Measurements from ENCODE around the gene FAM184A.

The FAM184A gene

GRCh38 chr6:118918329-118918725 lies 160.1 kb downstream of the FAM184A start:
- no peak for TF ChIP-seq CTCF (IDR thresholded peaks at IDR 0.05; ENCODE audit: borderline replicate concordance, insufficient read depth, low read depth, low read length)
- H3K4me3 ChIP-seq (ENCODE audit: low read depth, low read length), result no peak overlapping the region

GRCh38 chr6:118917546-118918328 lies 160.7 kb downstream of the FAM184A start:
- H3K4me3 ChIP-seq (ENCODE audit: low read depth, low read length), result no peak overlapping the region
- no peak for TF ChIP-seq CTCF (IDR thresholded peaks at IDR 0.05; ENCODE audit: borderline replicate concordance, insufficient read depth, low read depth, low read length)

GRCh38 chr6:118914598-118914997 lies 163.9 kb downstream of the FAM184A start:
- H3K4me3 ChIP-seq (ENCODE audit: low read depth, low read length), result no peak overlapping the region
- TF ChIP-seq CTCF (IDR thresholded peaks at IDR 0.05; ENCODE audit: borderline replicate concordance, insufficient read depth, low read depth, low read length), result no peak

- no peak overlapping the region for H3K4me3 ChIP-seq (ENCODE audit: low read depth, low read length)
These were observed 165.3 kb downstream of the FAM184A start for GRCh38 chr6:118913161-118913560.

GRCh38 chr6:118912646-118913045 lies 165.8 kb downstream of the FAM184A start:
- H3K4me3 ChIP-seq (ENCODE audit: low read depth, low read length), result no peak overlapping the region
- TF ChIP-seq CTCF (IDR thresholded peaks at IDR 0.05; ENCODE audit: borderline replicate concordance, insufficient read depth, low read depth, low read length), result no peak

More at GRCh38 chr6:118913161-118913560, 165.3 kb downstream of the FAM184A start:
- TF ChIP-seq CTCF (IDR thresholded peaks at IDR 0.05; ENCODE audit: borderline replicate concordance, insufficient read depth, low read depth, low read length), result no peak

Measured in GM12875 (cell line).